ENCODE data around the gene TPTE. TPM values are rescaled to one million over a fixed set of nuclear protein-coding genes. Genes with fewer than 3 reads are reported as not detected.
"Not testable (repeated sequence)": the region's sequence is repeated elsewhere in the genome, so short reads cannot be mapped to it uniquely, and the experiment has no call there.

TPTE gene
- total RNA-seq, 1 donor from 2014 or later = not detected

DNA sequence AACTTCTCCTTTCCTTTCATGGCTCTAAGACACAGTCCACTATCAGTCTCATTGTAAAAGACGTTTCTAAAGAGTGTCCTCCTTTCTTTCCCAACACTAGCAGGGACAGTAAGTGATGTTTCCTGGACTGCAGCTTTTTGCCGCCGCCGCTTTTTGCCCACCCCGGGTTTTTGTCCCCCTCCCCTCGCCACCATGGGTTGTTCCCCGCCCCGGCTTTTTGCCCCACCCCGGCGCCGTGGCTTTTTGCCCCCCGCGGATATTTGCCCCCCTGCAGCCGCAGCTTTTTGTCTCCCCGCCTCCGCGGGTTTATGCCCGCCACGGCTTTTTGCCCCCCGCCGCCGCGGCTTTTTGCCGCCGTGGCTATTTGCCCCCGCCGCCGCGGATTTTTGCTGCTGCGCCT lies 95.2 kb downstream of the TPTE start:
- DNase-seq (ENCODE audit: low read depth) = no peak

DNA sequence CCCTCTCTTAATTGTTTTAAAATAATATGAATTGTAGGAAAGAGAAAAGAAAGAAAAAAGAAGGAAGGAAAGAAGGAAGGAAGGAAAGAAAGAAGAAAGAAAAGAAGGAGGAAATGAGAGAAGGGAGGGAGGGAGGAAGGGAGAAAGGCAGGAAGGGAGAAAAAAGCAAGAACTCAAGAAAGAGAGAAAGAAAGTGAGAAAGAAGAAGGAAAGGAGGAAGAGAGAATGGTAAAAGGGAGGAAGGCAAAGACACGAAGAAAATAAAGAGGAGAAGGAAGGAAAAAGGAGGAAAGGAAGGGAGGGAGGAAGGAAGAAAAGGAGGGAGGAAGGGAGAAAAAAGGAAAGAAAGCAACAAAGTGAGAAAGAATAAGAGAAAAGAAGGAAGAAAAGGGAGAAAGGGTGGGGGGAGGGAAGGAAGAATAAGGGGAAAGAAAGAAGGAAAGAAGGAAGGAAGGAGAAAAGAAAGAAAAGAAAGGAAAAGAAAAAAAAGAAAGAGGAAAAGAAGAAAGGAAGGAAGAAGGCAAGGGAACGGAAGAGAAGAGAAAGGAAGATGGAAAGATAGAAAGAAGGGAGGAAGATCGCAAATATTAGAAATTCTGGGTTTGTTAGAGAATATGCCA lies 95.9 kb downstream of the TPTE start:
- DNase-seq (ENCODE audit: low read depth) = not testable (repeated sequence)

DNA sequence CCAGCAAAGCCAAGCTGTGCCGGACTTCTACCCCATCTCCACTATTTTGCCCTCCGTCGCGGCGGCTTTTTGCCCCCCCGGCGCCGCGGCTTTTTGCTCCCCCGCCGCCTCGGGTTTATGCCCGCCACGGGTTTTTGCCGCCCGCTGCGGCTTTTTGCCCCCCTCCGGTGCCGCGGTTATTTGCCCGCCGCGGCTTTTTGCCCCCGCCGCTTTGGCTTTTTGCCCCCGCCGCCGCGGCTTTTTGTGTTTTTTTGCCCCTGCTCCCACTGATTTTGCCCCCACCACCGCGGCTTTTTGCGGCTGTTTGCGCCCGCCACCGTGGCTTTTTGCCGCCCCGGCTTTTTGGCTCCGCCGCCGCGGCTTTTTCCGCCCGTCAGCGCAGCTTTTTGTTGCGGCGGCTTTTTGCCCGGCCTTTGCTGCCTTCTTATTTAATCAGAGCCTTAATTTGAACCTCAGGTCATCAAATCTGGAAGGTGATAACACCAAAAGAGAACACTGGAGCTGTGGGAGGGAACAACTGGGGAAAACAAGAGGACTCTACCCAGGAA lies 106.0 kb downstream of the TPTE start:
- no peak for DNase-seq (ENCODE audit: low read depth)

DNA sequence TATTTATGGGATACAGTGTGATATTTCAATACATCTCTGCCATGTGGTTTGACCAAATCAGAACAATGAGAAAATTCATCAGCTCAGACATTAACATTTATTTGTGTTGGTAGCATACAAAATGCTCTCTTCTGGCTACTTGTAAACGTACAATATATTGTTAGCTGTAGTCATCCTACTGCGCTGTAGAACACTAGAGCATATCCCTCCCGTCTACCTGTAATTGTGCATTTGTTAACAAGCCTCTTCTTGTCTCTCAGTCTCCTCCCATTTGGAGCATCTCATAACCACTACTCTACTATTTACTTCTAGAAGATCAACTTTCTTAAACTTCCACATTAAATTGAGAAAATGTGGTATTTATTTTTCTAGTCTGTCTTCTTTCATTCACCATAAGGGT lies 107.9 kb downstream of the TPTE start:
- DNase-seq (ENCODE audit: low read depth) = not testable (repeated sequence)

DNA sequence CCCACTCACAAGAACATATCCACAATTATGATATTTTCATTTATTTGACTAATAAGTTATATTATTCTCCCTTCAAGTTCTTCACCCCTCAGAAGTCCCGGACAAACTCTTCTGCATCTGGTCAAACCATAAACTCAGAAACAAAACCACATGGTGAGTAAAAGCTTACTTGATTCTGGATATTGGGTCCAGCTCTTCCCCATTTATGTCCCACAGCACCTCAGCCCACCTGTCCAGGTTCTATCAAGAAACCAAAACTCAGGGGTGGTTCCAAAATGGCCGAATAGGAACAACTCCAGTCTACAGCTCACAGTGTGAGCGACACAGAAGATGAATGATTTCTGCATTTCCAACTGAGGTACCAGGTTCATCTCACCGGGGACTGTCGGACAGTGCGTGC lies 109.4 kb downstream of the TPTE start:
- not testable (repeated sequence) for DNase-seq (ENCODE audit: low read depth)

DNA sequence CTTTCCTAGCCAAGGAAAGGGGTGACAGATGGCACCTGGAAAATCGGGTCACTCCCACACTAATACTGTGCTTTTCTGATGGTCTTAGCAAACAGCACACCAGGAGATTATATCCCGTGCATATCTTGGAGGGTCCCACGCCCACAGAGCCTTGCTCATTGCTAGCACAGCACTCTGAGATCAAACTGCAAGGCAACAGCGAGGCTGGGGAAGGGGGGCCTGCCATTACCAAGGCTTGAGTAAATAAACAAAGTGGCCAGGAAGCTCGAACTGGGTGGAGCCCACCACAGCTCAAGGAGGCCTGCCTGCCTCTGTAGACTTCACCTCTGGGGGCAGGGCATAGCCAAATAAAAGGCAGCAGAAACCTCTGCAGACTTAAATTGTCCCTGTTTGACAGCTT lies 109.9 kb downstream of the TPTE start:
- not testable (repeated sequence) for DNase-seq (ENCODE audit: low read depth)

DNA sequence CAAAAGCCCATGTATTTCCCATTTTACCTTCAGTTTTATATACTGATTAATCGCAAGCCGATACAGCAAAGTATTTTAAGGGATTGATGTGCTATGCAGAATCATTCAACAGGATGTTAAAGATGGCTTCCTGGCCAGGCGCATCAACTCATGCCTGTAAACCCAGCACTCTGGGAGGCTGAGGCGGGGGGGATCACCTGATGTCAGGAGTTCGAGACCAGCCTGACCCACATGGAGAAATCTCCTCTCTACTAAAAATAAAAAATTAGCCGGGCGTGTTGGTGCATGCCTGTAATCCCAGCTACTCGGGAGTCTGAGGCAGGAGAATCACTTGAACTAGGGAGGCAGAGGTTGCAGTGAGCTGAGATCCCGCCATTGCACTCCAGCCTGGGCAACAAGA lies 116.8 kb downstream of the TPTE start:
- not testable (repeated sequence) for DNase-seq (ENCODE audit: low read depth)

DNA sequence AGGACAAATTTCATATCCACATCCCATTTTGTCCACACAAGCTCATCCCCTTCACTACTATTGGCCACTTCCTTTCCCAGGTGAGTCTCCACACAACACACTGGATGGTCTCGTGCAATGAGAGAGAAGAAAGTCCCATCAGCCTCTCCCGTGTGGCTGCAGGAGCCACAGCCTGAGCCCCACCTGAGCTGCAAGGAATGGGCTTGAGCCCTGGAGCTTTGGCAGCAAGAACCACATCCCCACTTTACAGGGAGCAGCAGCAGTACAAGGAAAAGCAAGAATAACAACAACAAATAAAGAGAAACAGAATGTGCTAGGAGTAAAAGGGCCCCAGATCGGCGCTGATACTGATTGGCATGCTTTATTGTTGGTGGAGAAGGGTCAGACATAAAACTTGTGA lies 117.7 kb downstream of the TPTE start:
- DNase-seq (ENCODE audit: low read depth) = no peak

DNA sequence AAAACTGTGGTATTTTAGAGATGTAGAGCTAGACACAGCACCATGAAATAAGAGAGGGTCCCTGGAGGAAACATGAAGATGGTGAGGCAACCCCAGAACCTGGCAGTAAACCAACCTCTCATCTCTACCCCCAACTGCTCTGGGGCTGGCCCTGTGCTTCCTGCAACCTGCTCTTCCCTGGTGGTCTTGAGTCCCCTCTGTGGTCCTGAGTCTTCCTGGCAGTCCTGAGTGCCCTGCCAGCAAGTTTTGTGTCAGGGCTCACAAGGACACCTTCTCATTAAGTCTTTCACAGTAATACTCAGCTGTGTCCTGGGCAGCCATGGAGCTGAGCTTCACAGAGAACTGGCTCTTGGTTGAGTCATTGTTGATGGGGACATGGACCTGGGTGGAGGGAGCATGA lies 118.4 kb downstream of the TPTE start:
- DNase-seq (ENCODE audit: low read depth) = not testable (repeated sequence)

DNA sequence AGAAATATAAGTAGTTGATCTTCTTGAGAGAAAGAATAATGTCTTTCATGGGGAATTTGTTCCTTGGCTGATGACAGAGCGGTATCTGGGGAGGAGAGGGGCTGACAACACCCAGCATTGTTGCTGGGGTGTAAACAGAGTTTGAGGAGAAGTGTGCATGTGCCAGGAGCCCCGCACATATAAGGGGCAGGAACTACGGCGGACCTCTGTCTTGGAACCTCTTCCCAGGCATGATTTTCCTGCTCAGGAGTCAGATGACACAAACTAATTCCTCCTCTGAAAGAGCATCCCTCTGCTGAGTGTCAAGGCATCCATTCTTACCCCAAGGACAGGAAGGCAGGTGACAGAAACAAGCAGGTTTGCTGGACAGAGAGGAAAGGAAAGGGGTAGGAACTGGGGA lies 119.1 kb downstream of the TPTE start:
- no peak for DNase-seq (ENCODE audit: low read depth)

DNA sequence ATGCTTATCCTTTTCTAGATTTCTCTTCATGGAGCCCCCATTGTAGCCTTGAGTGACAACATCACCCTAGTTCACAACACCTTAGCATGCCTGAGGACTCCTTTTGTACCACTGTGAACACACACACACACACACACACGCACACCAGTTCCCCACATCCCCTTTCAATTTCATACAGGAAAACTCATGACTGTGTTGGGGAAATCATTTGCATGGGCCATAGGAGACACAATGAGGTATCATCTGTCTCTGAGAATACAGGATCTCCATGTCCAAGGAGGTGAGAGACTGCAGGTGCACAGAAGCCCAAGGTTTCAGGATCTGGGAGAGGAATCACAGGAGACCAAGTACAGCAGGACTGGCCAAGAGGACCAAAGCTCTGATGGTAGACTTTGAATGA lies 119.7 kb downstream of the TPTE start:
- no peak for DNase-seq (ENCODE audit: low read depth)

DNA sequence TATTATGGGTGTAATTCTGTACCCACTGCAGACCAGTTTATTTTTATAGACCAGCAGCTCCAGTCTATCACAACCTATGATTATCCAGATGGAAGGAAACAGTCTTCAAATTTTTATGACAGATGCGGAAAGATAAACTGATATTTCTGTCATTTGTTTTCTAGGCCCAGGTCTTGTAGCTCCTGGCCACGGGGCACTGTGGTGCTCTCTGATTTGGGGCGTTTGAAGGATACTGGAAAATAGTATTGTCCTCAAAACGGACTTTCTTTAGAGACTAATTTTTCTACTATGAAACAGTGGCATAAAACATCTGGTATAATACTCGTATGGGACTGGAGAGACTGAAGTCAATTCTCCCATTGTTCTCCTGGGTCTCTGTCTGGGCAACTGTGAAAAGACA lies 124.3 kb downstream of the TPTE start:
- not testable (repeated sequence) for DNase-seq (ENCODE audit: low read depth)

DNA sequence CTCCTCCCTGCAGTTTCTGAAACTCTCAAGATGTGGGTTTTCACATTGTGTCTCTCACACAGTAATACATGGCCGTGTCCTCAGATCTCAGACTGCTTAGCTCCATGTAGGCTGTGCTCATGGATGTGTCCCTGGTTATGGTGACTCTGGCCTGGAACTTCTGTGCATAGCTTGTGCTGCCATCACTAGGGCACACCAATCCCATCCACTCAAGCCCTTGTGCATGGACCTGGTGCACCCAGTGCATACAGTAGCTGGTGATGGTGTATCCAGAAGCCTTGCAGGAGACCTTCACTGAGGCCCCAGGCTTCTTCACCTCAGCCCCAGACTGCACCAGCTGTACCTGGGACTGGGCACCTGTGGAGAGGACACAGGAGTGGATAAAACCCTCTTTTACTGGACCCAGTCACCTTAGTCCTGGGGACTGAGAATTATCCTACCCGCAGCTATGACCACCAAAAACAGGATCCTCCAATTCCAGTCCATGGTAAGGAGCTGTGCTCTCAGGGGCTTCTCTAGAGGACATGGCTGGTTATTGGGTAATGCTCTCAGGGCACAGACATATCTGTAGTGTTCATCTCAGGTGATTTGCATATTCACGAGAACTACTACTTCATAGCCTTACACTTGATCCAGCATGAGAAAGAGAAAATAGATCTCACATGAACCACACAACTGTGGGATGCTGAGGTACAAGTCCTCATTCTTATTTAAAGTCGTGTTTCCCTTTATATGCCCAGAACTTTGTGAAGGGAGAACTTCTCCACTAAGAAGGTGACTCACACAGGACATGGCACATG lies 128.2 kb downstream of the TPTE start:
- not testable (repeated sequence) for DNase-seq (ENCODE audit: low read depth)

DNA sequence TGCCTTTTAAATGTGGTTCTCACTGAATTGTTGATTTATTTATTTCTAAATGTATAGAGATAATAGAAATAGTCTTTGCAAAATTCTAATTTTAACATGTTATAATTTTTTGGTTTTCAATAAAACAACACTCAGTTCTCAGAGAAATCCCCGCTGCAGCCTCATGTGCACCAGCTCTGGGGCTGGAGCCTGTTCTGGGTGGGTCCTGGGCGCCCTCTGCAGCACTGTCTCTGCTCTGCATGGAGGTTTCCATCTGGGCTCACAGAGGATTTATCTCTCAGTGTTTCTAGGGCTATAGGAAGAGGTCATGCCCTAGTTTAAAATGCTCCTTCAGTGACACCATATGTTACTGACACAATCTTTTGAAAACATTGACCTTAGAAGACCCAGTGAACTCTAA lies 128.9 kb downstream of the TPTE start:
- DNase-seq (ENCODE audit: low read depth) = not testable (repeated sequence)
